T-cell (primary cell): ENCODE data around the gene DMRTC2. TPM values are rescaled to one million over a fixed set of nuclear protein-coding genes. Genes with fewer than 3 reads are reported as not detected.

Source experiments
- ATAC-seq, 4 experiments: fragments of 200-7000 bp in 3 of 4; fragments of 150-1000 bp in 1 of 4; cut with Tn5 transposase; replicated peaks in 1 of 4; 1 replicate in 3 of 4; 2 replicates in 1 of 4; pipeline ENCODE4 v1.10.0; 2021; ENCODE audit warnings: moderate library complexity in 3 of 4, mild to moderate bottlenecking in 2 of 4, moderate number of reproducible peaks in 1 of 4
- CTCF ChIA-PET, 2 donors: fragments of 300-600 bp; sonication (Branson Sonifier 250); formaldehyde crosslinking; loops; one replicate each; lab custom pipeline; 2022; ENCODE audit warnings: antibody characterized with exemption in 2 of 2; lab: Charles Lee
- POLR2A ChIA-PET, 2 donors: fragments of 300-600 bp; sonication (Branson Sonifier 250); formaldehyde crosslinking; loops; one replicate each; lab custom pipeline; 2022; ENCODE audit warnings: antibody characterized with exemption in 2 of 2; lab: Charles Lee
- DNase-seq, 35 experiments: peaks; one replicate each; pipeline versions ENCODE4 v3.0.0 to v3.0.0-alpha.2; 2013 to 2023
- H3K27ac ChIP-seq: one replicate; pipeline ENCODE4 v1.5.1; 2013; ENCODE audit warnings: low read length
- H3K27me3 ChIP-seq, 2 experiments: replicated peaks in 1 of 2; 1 replicate in 1 of 2; 2 replicates in 1 of 2; pipeline versions ENCODE4 v1.6.1 to v1.7.0; 2013; ENCODE audit warnings: low read length in 1 of 2, mixed read lengths in 1 of 2; ENCODE audit not compliant: control insufficient read depth in 2 of 2, insufficient read depth in 2 of 2; ENCODE audit errors: extremely low read depth in 1 of 2
- H3K36me3 ChIP-seq, 2 donors: 1 replicate in 1 of 2; 2 replicates in 1 of 2; pipeline versions ENCODE4 v1.6.1 to v1.7.0; 2013; ENCODE audit warnings: low read length in 1 of 2; ENCODE audit not compliant: control insufficient read depth in 2 of 2, insufficient read depth in 1 of 2; ENCODE audit errors: extremely low read depth in 1 of 2
- H3K4me1 ChIP-seq, 2 experiments: 1 replicate in 1 of 2; 2 replicates in 1 of 2; pipeline versions ENCODE4 v1.6.1 to v1.7.0; 2013; ENCODE audit warnings: low read length in 2 of 2, mixed read lengths in 1 of 2; ENCODE audit not compliant: insufficient read depth in 2 of 2, control insufficient read depth in 1 of 2; ENCODE audit errors: extremely low read depth in 1 of 2
- H3K4me3 ChIP-seq, 2 donors: 1 replicate in 1 of 2; 2 replicates in 1 of 2; pipeline versions ENCODE4 v1.5.1 to v1.7.0; 2013; ENCODE audit warnings: mild to moderate bottlenecking in 2 of 2, low read length in 1 of 2, moderate library complexity in 1 of 2; ENCODE audit not compliant: control insufficient read depth in 1 of 2; ENCODE audit errors: extremely low read depth in 1 of 2
- H3K9me3 ChIP-seq: 2 replicates; pipeline ENCODE4 v1.7.0; 2013
- H3K27ac Mint-ChIP-seq, 2 donors: one replicate each; pipeline ENCODE4 v1.8.0; 2020 to 2021; ENCODE audit warnings: mild to moderate bottlenecking in 2 of 2, mixed read lengths in 2 of 2
- H3K27me3 Mint-ChIP-seq, 2 donors: one replicate each; pipeline ENCODE4 v1.8.0; 2021 to 2022; ENCODE audit warnings: mixed read lengths in 2 of 2
- H3K36me3 Mint-ChIP-seq: one replicate; pipeline ENCODE4 v1.8.0; 2021; ENCODE audit warnings: mixed read lengths
- H3K4me1 Mint-ChIP-seq, 3 donors: one replicate each; pipeline ENCODE4 v1.8.0; 2020 to 2022; ENCODE audit warnings: mixed read lengths in 3 of 3, mild to moderate bottlenecking in 1 of 3
- H3K4me3 Mint-ChIP-seq, 3 donors: one replicate each; pipeline ENCODE4 v1.8.0; 2020 to 2022; ENCODE audit warnings: mild to moderate bottlenecking in 3 of 3, mixed read lengths in 3 of 3, moderate library complexity in 3 of 3
- H3K9me3 Mint-ChIP-seq, 3 donors: one replicate each; pipeline ENCODE4 v1.8.0; 2020 to 2022; ENCODE audit warnings: mixed read lengths in 3 of 3
- WGBS: methylation state at CpG from one replicate; pipeline ENCODE4 v1.1.5; 2013; ENCODE audit warnings: missing lambda C conversion rate; ENCODE audit not compliant: insufficient coverage; 5-methylcytosine and 5-hydroxymethylcytosine counted together
- total RNA-seq, 35 experiments: library from RNA in 6 of 35; stranded (reverse) in 6 of 35; fragments of 120-200 nt in 1 of 35; gene quantifications; one replicate each; pipeline versions ENCODE4 v1.2.1 to v1.2.4 and lab custom pipeline; 2013 to 2026

Gene DMRTC2
- total RNA-seq, 5 donors from 2014 or later (not counting 1 experiment from before 2014, with no cell fraction given): not detected

DNA sequence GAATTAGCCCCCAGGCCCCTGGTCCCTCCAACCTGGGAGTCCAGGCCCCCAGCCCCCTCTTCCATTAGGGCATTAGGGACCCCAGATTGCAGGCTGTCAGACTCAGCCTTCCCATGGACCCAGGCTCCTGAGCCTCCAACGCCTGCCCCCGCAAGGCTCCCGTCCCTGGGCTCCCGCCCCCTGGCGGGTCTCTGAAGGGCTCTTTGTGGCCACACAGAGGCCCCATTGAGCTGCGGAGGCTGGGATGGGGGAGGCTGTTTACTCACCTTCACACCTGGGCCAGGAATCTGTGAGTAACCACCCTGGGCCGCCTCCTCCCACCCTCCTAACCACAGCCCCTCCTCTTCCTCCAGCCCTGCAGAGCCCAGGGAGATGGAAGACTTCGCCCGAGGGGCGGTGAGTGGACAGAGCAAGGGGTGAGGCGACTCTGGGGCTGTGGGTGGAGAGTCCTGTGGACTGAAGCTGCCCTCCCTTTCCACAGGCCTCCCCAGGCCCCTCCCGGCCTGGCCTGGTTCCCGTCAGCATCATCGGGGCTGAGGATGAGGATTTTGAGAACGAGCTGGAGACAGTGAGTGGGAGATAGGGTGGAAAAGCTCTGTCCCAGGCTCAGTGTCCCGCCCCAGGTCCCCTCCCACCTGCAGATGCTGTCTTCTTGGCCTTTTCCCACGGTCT lies 43.0 kb downstream of the DMRTC2 start:
- peaks cover 29 to 84% of the 10 kb centered on the region in 2 experiments for H3K4me1 ChIP-seq
- H3K9me3 Mint-ChIP-seq: no peaks in the 10 kb centered on the region
- DNase-seq: peak; percentile 67 to 91 (median 81)
- POLR2A ChIA-PET: interaction anchor here in 1 of 2 donors (0.9 to 1.9 kb wide), 2 partner anchors 11 to 13 kb away, joined by 3 to 12 read pairs; no protein-coding TSS in a partner anchor
- H3K27me3 Mint-ChIP-seq: no peaks in the 10 kb centered on the region
- H3K36me3 ChIP-seq: peaks cover 9 to 58% of the 10 kb centered on the region in 2 donors
- peaks cover 47% of the 10 kb centered on the region for H3K36me3 Mint-ChIP-seq
- peak overlapping the region; percentile 78 to 99 for H3K4me3 ChIP-seq
- H3K27ac Mint-ChIP-seq: peak overlapping the region; percentile 97 to 98
- CTCF ChIA-PET: interaction anchor here (0.8 to 3.5 kb wide), 5 partner anchors 14 to 57 kb away, joined by 3 to 37 read pairs (median 4); partner anchors contain the start of gene RPS19 (in 1 of the 2)
- H3K27ac ChIP-seq: peak overlapping the region; percentile 90
- peak overlapping the region; percentile 88 to 98 (median 95) for H3K4me3 Mint-ChIP-seq
- H3K27me3 ChIP-seq: no peaks in the 10 kb centered on the region
- H3K9me3 ChIP-seq: no peaks in the 10 kb centered on the region
- peak; percentile 58 to 62 (median 60) for ATAC-seq
- peaks cover 58 to 72% (median 62%) of the 10 kb centered on the region in 3 donors for H3K4me1 Mint-ChIP-seq
- 0% methylated on average over 2 of the region's 17 CpGs for WGBS

DNA sequence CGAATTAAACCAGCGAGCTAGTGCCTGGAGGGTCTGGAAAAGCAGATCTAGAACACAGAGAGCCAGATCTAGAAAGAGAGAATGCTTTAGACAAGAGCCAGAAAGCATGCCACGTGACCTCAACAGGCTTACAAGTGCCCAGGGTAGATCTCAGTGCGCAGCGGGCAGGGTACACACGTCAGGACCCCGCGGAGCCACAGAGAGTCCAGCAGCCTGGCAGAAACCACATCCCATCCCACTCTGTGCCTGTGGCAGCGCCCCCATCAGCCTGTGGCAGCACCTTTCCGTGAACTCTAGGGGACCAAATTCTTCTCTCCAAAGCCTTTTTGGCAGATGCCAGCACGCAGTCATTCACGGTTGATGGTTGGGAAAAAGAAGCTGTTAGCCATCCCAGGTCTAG lies 44.1 kb downstream of the DMRTC2 start:
- H3K4me3 Mint-ChIP-seq: peak overlapping the region; percentile 88 to 98 (median 95)
- 28% methylated on average over 10 of the region's 12 CpGs for WGBS
- H3K4me1 Mint-ChIP-seq: peaks cover 62 to 76% (median 69%) of the 10 kb centered on the region in 3 donors
- H3K27ac ChIP-seq: peak overlapping the region; percentile 90
- ATAC-seq (peak in 1 of 4 experiments; percentile 21), DNase-seq (peak in 20 of 35 experiments; percentile 37 to 67 (median 50))
- ChIA-PET POLR2A (no interaction called here), CTCF (interaction anchor here (0.9 to 3.5 kb wide), 4 partner anchors 15 to 42 kb away, joined by 3 to 37 read pairs (median 9); partner anchors contain the start of gene RPS19 (in 1 of the 2))
- H3K36me3 Mint-ChIP-seq: peaks cover 47% of the 10 kb centered on the region
- peak overlapping the region in 1 of 2 donors; percentile 99 for H3K4me3 ChIP-seq
- H3K36me3 ChIP-seq: peaks cover 9 to 63% of the 10 kb centered on the region in 2 donors
- H3K9me3 ChIP-seq: no peaks in the 10 kb centered on the region
- H3K27me3 ChIP-seq: no peaks in the 10 kb centered on the region
- H3K4me1 ChIP-seq: peaks cover 31 to 90% of the 10 kb centered on the region in 2 experiments
- H3K27me3 Mint-ChIP-seq: no peaks in the 10 kb centered on the region
- no peaks in the 10 kb centered on the region for H3K9me3 Mint-ChIP-seq
- H3K27ac Mint-ChIP-seq: peak overlapping the region; percentile 97 to 98

DNA sequence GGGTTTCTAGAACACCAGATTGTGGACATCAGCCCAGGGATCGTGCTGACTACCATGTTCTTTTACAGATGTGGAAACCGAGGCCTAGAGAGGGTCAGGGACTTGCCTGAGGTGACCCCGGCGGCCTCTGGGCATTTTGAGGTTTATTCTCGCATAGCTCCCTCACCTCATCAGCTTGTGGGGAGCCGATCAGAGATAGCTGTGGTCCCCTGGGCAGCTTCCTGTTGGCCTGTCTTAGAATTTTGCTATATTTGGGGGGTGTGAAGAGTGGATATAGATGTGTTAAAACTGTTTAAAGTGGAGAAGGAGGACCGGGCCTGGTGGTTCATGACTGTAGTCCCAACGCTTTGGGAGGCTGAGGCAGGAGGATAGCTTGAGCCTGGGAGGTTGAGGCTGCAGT lies 45.1 kb downstream of the DMRTC2 start:
- H3K4me1 Mint-ChIP-seq: peaks cover 66 to 80% (median 74%) of the 10 kb centered on the region in 3 donors
- H3K27ac ChIP-seq: peak overlapping the region; percentile 90
- peak overlapping the region; percentile 97 to 98 for H3K27ac Mint-ChIP-seq
- no peaks in the 10 kb centered on the region for H3K27me3 Mint-ChIP-seq
- peak overlapping the region; percentile 21 to 98 (median 95) for H3K4me3 Mint-ChIP-seq
- H3K9me3 Mint-ChIP-seq: no peaks in the 10 kb centered on the region
- no peak for ATAC-seq
- H3K9me3 ChIP-seq: no peaks in the 10 kb centered on the region
- H3K36me3 ChIP-seq: peaks cover 9 to 68% of the 10 kb centered on the region in 2 donors
- 83% methylated on average over 3 of the region's 8 CpGs for WGBS
- peaks cover 33 to 95% of the 10 kb centered on the region in 2 experiments for H3K4me1 ChIP-seq
- no peaks in the 10 kb centered on the region for H3K27me3 ChIP-seq
- ChIA-PET POLR2A (interaction anchor here (0.5 to 0.7 kb wide), 4 partner anchors 17 to 230 kb away, joined by 3 to 9 read pairs (median 4); no protein-coding TSS in a partner anchor), CTCF (interaction anchor here (0.6 to 0.9 kb wide), 4 partner anchors 15 to 470 kb away, joined by 3 to 5 read pairs (median 4); no protein-coding TSS in a partner anchor)
- peaks cover 50% of the 10 kb centered on the region for H3K36me3 Mint-ChIP-seq
- no peak overlapping the region for H3K4me3 ChIP-seq
- DNase-seq: no peak

DNA sequence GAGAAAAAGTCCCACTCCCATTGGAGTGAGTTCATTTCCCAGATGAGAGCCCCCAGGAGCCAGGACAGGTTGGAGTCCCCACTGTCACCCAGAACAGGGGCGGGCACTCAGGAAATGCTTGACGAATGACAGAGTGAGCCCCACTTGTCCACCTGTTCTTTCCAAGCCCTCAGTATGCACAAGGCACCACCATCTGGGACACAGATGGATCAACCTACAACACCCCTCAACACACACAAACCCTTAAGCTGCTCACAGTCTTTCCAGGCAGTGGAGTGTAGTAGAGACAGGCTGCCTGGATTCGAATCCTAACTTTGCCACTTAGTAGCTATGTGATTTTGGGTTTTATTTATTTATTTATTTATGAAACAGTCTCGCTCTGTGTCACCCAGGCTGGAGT lies 46.1 kb downstream of the DMRTC2 start:
- DNase-seq (no peak), ATAC-seq (no peak)
- CTCF ChIA-PET: interaction anchor here in 1 of 2 donors (1.0 kb wide), 1 partner anchor 31 kb away, joined by 6 read pairs; no protein-coding TSS in a partner anchor
- Mint-ChIP-seq H3K4me1 (peaks cover 68 to 82% (median 71%) of the 10 kb centered on the region in 3 donors), H3K27me3 (no peaks in the 10 kb centered on the region), H3K27ac (peak overlapping the region; percentile 84 to 97), H3K9me3 (no peaks in the 10 kb centered on the region), H3K36me3 (peaks cover 49% of the 10 kb centered on the region), H3K4me3 (peak overlapping the region in 1 of 3 donors; percentile 98)
- H3K4me1 ChIP-seq: peaks cover 38 to 95% of the 10 kb centered on the region in 2 experiments
- peak overlapping the region in 1 of 2 donors; percentile 30 for H3K4me3 ChIP-seq
- WGBS: 80% methylated on average over 2 of the region's 4 CpGs
- H3K27me3 ChIP-seq: no peaks in the 10 kb centered on the region
- peak overlapping the region; percentile 32 for H3K27ac ChIP-seq
- POLR2A ChIA-PET: interaction anchor here in 1 of 2 donors (0.6 kb wide), 1 partner anchor 10 kb away, joined by 3 read pairs; no protein-coding TSS in a partner anchor
- H3K36me3 ChIP-seq: peaks cover 18 to 75% of the 10 kb centered on the region in 2 donors
- no peaks in the 10 kb centered on the region for H3K9me3 ChIP-seq

DNA sequence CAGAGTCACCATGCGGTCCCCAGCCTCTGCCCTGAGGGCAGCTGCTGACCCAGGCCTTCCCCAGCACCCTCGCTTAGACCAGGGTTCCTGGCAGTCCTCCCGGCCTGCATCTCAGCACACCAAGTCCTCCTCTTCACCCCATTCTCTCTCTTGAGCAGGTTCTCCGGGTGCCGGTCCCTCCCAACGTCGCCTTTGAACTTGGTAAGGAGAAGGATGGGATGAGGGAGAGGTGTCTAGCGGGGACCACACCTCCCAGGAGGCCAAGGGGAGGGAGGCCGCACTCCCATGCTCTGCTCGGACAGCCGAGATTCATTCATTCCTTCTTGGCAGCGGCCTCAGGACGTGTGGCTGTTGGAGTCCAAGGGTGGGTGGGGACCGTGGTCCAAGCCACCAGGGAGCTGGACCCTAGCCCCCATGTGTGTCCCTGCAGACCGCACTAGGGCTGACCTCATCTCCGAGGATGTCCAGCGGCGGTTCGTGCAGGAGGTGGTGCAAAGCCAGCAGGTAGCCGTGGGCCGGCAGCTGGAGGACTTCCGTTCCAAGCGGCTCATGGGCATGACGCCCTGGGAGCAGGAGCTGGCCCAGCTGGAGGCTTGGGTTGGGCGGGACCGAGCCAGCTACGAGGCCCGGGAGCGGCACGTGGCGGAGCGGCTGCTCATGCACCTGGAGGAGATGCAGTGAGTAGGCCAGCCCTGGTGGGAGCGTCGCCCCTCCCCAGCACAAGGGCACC lies 47.5 kb downstream of the DMRTC2 start:
- WGBS: 97% methylated on average over 25 of the region's 34 CpGs
- peaks cover 39 to 95% of the 10 kb centered on the region in 2 experiments for H3K4me1 ChIP-seq
- no peaks in the 10 kb centered on the region for H3K9me3 Mint-ChIP-seq
- POLR2A ChIA-PET: no interaction called here
- CTCF ChIA-PET: no interaction called here
- peak overlapping the region in 1 of 3 donors; percentile 70 for H3K4me3 Mint-ChIP-seq
- H3K27ac Mint-ChIP-seq: peak overlapping the region in 1 of 2 donors; percentile 87
- peaks cover 65 to 74% (median 66%) of the 10 kb centered on the region in 3 donors for H3K4me1 Mint-ChIP-seq
- no peaks in the 10 kb centered on the region for H3K27me3 ChIP-seq
- peak overlapping the region in 1 of 2 donors; percentile 7 for H3K4me3 ChIP-seq
- H3K27me3 Mint-ChIP-seq: no peaks in the 10 kb centered on the region
- no peak for DNase-seq
- peaks cover 23 to 84% of the 10 kb centered on the region in 2 donors for H3K36me3 ChIP-seq
- ATAC-seq: no peak
- no peaks in the 10 kb centered on the region for H3K9me3 ChIP-seq
- H3K36me3 Mint-ChIP-seq: peaks cover 40% of the 10 kb centered on the region
- peak overlapping the region; percentile 66 for H3K27ac ChIP-seq
